Esophagus squamous epithelium (tissue), 4 donors: ENCODE results near the gene TMOD2.

ENCODE experiments used
- CTCF ChIP-seq, 6 experiments: fragments of 450-650 bp in 4 of 6; fragments of 200-600 bp in 2 of 6; sonication (generic) in 2 of 6; IDR thresholded peaks; one replicate each; pipeline ENCODE4 v1.5.1; 2016 to 2019; ENCODE audit warnings: antibody characterized with exemption in 6 of 6, mild to moderate bottlenecking in 4 of 6, moderate library complexity in 4 of 6
- POLR2A ChIP-seq, 4 donors: fragments of 450-650 bp; IDR thresholded peaks; one replicate each; pipeline ENCODE4 v1.6.1; 2017; ENCODE audit warnings: antibody characterized with exemption in 4 of 4, mild to moderate bottlenecking in 4 of 4, moderate library complexity in 3 of 4

- TF ChIP-seq CTCF (IDR thresholded peaks at IDR 0.05), result no peak
- TF ChIP-seq POLR2A (IDR thresholded peaks at IDR 0.05), result peak in 2 of 4 donors; percentile 41 to 53
Observed at GRCh38 chr15:51737522-51738305, 13.7 kb upstream of the TMOD2 start, which contains the start of gene LYSMD2.
